ENCODE results near the gene ARHGEF7.

The ARHGEF7 gene

DNA sequence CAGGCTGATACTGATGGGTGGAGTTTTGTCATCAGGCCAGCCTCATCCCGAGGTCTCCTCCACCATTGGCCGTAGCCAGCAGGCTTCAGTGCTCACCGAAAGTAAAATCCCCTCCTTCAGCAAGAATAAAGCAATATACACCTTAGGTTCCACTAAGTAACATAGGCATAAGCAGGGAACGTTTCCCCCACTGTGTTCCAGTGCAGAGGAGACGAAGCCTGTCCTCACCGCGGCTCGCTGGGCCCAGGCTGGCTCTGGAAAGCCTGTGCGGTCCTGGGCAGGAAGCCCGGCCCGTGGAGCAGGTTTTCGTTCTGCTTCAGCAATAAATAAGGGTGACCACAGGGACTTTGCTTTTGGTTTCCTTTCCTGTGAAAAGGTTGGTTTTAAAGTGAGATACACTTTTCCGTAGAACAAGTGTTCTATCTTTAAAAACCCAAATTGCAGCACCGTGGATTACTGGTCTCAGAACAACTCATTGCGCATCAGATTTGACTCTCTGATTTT, 189.0 kb downstream of the ARHGEF7 start:
- no peak for DNase-seq (ENCODE audit: low spot score)

DNA sequence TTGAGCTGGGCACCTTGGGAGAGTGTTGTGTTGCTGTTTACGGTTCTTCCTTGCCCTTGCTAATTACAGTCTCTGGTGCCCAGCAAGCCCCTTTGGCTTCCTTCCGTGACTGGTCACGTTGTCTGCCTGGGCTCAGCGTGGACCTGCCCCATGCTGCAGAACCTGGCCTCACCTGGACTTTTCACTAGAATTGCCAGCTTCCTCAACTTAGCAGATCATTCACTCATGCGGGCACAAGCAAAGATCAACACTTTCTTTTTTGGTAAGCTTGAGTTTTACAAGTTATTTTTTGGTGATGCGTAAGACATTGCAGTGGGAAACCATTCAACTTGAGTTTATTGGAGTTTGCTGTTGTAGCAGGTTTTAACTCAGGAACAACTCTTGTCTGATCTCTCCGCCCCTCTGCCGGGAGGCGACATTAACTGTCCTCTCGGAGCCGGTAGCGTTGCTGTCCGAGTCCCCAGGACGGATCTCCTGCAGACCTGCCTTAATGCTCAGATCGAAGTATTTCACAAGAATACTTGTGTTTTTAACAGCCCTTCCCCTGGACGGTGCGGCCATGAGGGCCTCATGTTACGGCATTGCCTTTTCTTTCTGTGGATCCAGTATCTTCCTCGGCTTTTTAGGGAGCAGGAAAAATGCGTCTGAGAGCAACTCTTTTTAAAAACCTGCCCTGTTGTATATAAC, 189.6 kb downstream of the ARHGEF7 start:
- DNase-seq (ENCODE audit: low spot score): no peak

DNA sequence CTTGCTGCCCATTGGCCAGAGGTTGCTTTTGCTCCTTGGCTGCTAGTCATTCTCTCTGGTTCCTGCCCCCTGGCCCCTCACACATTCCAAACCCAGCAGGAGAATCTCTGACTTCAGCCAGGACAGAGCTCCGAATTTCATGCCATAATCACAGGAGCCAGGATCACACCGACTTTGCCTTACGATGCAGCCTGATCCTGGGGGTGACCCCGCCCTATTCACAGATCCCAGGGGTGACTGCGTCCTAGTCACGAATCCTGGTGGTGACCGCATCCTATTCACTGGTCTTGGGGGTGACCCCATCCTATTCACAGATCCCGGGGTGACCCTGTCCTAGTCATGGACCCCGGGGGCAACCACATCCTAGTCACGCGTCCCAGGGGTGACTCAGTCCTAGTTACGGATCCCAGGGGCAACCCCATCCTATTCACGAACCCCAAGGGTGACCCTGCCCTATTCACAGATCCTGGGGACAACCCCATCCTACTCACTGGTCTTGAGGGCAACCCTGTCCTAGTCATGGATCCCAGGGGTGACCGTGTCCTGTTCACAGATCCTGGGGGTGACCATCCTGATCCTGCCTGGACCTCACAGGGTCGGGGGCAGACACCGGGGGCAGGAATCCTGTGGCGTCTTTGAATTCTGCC, 198.0 kb downstream of the ARHGEF7 start:
- DNase-seq (ENCODE audit: low spot score): no peak

- no peak for DNase-seq (ENCODE audit: low spot score)
Observed at GRCh38 chr13:111313911-111314425, 198.9 kb downstream of the ARHGEF7 start.

DNA sequence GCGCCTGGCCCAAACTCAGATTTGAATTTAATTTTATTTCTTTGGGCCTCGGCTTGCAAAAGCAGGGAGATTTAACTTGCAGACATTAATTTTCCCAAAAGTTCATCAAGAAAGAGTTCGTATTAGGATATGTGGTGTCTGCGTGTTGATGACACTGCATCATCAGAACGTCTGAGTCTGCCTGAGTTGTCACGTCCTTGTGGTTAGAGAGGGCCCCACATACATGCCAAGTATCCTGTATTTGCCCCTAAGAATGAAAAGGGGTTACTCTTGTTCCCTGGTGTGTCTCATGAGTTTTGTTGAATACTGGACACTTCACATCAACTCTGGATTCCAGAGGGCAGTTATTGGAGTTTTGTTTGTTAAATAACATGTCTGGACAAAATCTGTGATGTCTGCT, 199.7 kb downstream of the ARHGEF7 start:
- DNase-seq (ENCODE audit: low spot score): no peak

GRCh38 chr13:111315347-111315995, 200.4 kb downstream of the ARHGEF7 start:
- DNase-seq (ENCODE audit: low spot score): no peak

GRCh38 chr13:111316161-111316730, 201.1 kb downstream of the ARHGEF7 start:
- DNase-seq (ENCODE audit: low spot score): no peak

- DNase-seq (ENCODE audit: low spot score): no peak
Observed at GRCh38 chr13:111317042-111317550, 202.0 kb downstream of the ARHGEF7 start.

- no peak for DNase-seq (ENCODE audit: low spot score)
Observed at GRCh38 chr13:111317571-111318345, 202.6 kb downstream of the ARHGEF7 start.

DNA sequence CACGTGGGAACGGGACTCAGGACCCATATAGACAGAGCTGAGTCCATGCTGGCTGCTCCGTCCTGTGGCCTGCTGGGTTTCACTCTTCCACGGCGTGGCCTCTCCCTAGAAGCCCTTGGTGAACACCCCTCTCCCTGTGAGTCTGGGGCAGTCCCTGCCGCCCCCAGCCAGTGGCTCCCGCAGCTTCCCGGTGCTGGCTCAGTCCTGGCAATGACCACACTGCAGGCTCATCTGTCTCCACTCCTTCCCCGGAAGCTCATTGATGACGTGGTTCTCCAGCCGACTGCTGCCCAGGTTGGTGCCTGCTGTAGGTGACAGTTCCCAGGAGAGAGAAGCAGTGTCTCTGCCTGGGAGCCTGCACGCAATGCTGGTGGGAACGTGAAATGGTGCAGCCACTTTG, 203.3 kb downstream of the ARHGEF7 start:
- no peak for DNase-seq (ENCODE audit: low spot score)

- DNase-seq (ENCODE audit: low spot score): no peak
Observed at GRCh38 chr13:111319521-111319920, 204.4 kb downstream of the ARHGEF7 start.

DNA sequence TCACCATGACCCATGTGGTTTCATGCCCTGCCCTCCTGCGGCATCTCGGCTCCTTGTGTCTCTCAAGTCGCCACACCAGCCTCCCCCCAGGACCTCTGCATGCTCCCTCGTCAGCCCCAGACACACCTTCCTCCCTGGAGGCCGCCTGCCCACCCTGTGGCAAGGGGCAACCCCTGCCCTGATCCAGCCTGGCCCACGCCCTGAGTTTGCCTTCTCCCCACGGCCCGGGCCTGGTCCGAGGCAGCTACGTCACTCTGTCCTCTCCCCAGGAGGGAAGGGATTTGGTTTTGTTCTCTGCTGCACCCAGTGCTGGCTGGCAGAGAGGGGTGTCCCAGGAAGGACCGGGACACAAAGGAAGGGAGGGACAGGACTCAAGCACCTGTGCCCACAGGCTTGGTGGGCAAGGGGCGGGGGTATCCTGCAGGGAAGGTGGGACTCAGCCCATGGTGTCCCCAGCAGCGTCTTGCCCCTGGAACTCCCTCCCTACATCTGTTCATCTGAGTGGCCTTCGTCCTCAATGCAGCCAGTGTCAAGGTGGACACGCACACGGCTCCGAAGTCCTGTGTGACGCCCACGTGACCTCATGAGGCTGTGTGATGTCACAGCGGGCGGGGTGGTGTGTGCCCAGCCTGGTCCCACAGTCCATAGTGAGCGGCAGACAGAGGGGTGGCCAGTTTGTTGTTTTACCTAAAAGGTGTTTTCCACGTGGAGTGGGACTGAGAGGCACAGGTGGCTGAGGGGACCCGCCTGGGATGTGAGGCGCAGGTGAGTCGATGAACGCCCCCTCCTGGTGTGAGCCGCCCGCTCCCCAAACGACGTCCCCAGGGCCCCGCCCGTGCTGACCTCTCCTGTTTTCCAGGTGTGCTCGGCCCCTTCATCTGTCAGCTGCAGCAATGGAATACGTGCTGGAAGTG, 205.1 kb downstream of the ARHGEF7 start, which contains the start of gene TEX29:
TEX29 (plus strand) TSS at position 645 of the 914 bp plus-strand sequence; CDS start at position 894, 249 bp downstream.
- no peak for DNase-seq (ENCODE audit: low spot score)

DNA sequence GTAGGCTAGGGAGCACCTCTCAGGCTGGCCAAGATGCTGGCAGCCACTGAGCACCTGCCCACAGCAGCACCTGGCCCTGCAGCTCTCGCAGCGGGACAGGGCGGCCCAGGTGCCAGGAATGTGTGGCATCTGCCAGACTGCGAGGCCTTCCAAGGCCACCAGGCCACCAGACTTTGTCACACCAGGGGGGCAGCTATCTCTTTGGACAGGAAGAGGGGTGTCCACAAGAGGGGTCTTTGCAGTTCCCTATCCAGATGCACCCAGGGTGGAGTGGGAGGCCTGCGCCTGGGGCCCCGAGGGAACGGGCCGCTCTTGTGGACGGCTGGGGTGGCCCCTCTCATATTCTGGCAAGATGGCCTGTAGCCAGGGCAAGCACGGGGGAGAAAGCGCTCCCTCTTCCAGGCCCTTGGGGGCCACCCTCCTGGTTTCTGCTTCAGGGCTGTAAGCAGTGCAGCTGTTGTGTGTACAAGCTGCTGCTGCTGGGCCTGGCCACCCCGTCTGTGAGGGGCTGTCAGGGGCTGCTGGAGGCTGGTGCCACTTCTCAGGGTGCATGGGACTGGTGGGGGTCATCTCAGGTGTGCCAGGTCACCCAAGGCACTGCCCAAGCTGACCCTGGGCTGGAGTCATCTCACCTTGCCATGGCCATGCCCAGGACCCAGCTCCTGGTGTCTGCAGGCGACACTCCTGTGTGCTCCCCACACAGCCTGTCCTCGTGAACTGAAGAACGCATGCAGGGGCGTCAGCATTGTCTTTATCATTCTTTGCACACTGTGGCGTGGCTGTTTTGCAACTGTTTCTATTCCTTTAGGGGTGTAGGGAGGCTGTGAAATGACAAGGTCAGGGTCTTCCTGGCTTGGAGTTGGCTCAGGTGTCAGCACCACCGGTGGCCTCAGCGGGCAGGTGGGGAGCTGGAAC, 207.1 kb downstream of the ARHGEF7 start:
- DNase-seq (ENCODE audit: low spot score): no peak

DNA sequence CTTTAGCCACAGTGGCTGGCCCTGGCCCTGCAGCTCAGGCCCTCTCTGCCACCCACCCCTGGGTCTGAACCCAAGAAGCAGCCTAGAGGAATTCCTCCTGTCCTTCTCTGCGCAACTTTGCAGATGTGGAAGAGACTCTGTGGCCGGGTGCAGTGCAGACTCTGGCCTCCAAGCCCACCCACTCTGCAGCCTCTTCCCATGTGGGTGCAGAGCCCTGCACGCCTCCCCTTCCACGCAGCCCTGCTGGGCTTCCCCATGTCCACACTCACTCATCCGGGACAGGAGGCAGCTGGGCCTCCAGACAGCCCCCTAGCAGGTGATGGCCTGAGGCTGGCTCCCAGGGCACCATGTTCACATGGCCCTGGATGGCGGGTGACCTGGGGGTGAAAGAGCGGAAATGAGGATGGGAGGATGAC, 207.8 kb downstream of the ARHGEF7 start:
- no peak for DNase-seq (ENCODE audit: low spot score)

DNA sequence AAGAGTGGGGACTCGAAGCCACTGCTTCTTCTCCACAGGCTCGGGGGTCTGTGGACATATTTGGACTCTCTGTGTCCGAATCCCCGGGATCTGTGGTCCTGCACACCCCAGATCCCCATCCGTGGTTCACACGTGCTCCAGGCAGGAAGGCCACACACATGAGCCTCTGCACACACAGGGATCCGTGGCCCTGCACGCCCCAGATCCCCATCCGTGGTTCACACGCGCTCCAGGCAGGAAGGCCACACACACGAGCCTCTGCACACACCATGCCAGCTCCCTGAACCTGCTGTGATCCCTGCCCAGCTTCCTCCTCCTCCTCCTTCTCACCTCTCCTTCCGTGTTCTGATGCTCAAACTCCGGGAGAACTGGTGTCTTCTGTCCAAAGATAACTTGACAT, 208.4 kb downstream of the ARHGEF7 start:
- DNase-seq (ENCODE audit: low spot score): no peak

- no peak for DNase-seq (ENCODE audit: low spot score)
Observed at GRCh38 chr13:111323950-111324651, 209.0 kb downstream of the ARHGEF7 start.

DNA sequence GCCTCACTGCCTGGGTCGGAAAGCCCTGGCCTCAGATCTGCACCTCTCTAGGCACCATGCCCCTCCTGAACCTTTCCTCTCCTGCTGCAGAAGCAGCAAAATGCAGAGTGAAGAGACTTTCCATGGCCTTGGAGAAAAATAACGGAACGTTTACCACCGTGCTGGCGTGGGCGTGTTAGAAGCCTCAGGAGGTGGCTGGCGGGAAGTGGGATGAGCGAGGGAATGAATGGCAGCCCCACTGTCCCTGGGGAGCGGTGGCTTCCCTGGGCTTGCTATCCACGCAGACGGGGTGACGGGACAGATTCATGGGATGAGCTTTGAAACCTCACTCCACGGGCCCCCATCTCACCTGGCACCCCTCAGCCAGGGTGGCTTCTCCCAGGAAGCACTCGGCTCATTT, 209.6 kb downstream of the ARHGEF7 start:
- no peak for DNase-seq (ENCODE audit: low spot score)

DNA sequence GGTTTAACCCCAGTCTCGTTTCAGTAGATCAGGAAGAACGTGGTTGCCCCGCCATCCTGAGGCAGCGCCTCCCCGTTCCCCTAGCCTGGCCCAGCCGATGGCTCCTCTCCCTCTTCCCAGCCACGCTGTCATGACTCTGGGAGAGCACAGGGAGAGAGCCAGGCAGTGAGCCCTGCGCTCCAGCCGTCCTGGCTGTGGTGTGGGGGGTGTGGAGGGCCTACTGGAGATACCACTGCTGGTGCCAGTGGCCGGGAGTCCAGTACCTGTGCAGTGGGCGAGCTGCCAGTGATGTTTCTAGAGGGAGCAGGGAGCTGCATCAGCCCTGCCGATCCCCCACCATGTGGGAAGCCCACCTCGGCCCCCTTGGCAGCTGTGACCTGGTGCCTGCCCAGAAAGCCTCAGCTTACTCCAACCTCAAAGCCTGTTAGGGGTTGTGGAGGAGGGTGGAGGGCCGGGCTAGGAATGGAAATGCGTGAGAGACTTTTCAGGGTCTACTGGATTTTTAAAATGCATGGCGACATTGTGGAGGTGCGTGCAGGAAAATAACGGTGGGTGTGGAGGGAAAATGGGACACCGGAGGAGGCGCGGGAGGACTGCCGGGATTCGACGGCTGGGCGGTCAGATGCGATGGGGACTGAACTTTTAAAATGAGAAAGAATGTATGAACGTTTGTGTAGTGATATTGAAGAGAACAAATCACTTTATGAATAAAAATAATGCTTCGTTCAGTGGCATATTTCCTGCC, 210.2 kb downstream of the ARHGEF7 start:
- DNase-seq (ENCODE audit: low spot score): no peak
